DOHH2 (cell line): ENCODE data around the gene LCMT1.
A peak's percentile ranks its signal among the peaks of the same experiment; 100 is the strongest.

Experiments
- H3F3A ChIP-seq: fragments of 200-600 bp; sonication (generic), shearing (Covaris generic); 2 replicates; pipeline ENCODE4 v1.6.0; 2016; ENCODE audit warnings: antibody characterized with exemption, mild to moderate bottlenecking; ENCODE audit not compliant: control insufficient read depth, insufficient read depth
- H3K27ac ChIP-seq: fragments of 200-600 bp; sonication (generic); 2 replicates; pipeline ENCODE4 v1.5.1; 2014; ENCODE audit warnings: low read depth, mild to moderate bottlenecking, low read length, moderate library complexity
- H3K27me3 ChIP-seq: fragments of 200-600 bp; sonication (generic); 2 replicates; pipeline ENCODE4 v1.6.1; 2014; ENCODE audit warnings: mild to moderate bottlenecking, low read length, mixed read lengths; ENCODE audit not compliant: control insufficient read depth
- H3K36me3 ChIP-seq: fragments of 200-600 bp; sonication (generic); 2 replicates; pipeline ENCODE4 v1.6.1; 2014; ENCODE audit warnings: mild to moderate bottlenecking, low read length, moderate library complexity, mixed read lengths; ENCODE audit not compliant: control insufficient read depth
- H3K4me1 ChIP-seq: fragments of 200-600 bp; sonication (generic); 2 replicates; pipeline ENCODE4 v1.6.1; 2014; ENCODE audit warnings: mild to moderate bottlenecking, low read length, mixed read lengths; ENCODE audit not compliant: control insufficient read depth
- H3K4me2 ChIP-seq: fragments of 200-600 bp; sonication (generic); 2 replicates; pipeline ENCODE4 v1.6.0; 2014; ENCODE audit warnings: mild to moderate bottlenecking, low read length, moderate library complexity
- H3K4me3 ChIP-seq: fragments of 200-600 bp; sonication (generic); 2 replicates; pipeline ENCODE4 v1.5.1; 2014; ENCODE audit warnings: mild to moderate bottlenecking, low read length, mixed read lengths
- H3K79me2 ChIP-seq: fragments of 200-600 bp; sonication (generic); 2 replicates; pipeline ENCODE4 v1.6.1; 2014; ENCODE audit warnings: mild to moderate bottlenecking, low read length, mixed read lengths; ENCODE audit not compliant: control insufficient read depth
- H3K9me2 ChIP-seq: fragments of 200-600 bp; sonication (generic); replicated peaks from 2 replicates; pipeline ENCODE4 v1.6.1; 2014; ENCODE audit warnings: mild to moderate bottlenecking, low read length, mixed read lengths; ENCODE audit not compliant: control insufficient read depth
- H3K9me3 ChIP-seq: fragments of 200-600 bp; sonication (generic); 2 replicates; pipeline ENCODE4 v1.6.1; 2014; ENCODE audit warnings: antibody characterized with exemption, low read length, mixed read lengths; ENCODE audit not compliant: control insufficient read depth, insufficient read depth
- H4K20me1 ChIP-seq: fragments of 200-600 bp; sonication (generic); 2 replicates; pipeline ENCODE4 v1.6.0; 2014; ENCODE audit warnings: low read depth, mild to moderate bottlenecking, antibody characterized with exemption, low read length, moderate library complexity; ENCODE audit not compliant: control insufficient read depth, insufficient read depth
- EZH2phosphoT487 ChIP-seq: fragments of 200-600 bp; sonication (generic); IDR thresholded peaks from 2 replicates; pipeline ENCODE4 v1.6.1; 2017; ENCODE audit warnings: borderline replicate concordance, mild to moderate bottlenecking, antibody characterized with exemption, low read length, moderate library complexity, mixed read lengths
- TF ChIP-seq, protein P1 (sequence below): fragments of 200-600 bp; sonication (generic); IDR thresholded peaks from one replicate; pipeline ENCODE4 v1.5.1; 2014; ENCODE audit warnings: antibody characterized with exemption, mild to moderate bottlenecking, low read depth, low read length; ENCODE audit not compliant: poor library complexity, severe bottlenecking

Gene LCMT1

DNA sequence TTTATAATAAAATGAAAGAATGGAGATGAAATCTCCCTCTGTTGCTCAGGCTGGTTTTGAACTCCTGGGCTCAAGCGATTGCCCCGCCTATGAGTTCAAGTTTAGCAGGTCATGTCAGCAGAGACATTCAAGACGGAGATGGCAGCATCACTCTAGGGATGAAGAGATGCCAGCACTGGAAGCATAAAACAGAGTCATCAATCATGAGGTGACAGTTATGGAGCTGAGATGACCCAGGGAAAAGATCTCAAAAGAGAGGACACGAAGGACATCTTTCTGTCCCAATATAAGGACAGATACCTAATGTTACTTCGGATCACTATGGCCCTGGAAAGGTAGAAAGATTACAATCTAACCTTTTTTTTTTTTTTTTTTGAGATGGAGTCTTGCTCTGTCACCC, 11.0 kb upstream of the LCMT1 start:
- TF ChIP-seq, protein P1, sequence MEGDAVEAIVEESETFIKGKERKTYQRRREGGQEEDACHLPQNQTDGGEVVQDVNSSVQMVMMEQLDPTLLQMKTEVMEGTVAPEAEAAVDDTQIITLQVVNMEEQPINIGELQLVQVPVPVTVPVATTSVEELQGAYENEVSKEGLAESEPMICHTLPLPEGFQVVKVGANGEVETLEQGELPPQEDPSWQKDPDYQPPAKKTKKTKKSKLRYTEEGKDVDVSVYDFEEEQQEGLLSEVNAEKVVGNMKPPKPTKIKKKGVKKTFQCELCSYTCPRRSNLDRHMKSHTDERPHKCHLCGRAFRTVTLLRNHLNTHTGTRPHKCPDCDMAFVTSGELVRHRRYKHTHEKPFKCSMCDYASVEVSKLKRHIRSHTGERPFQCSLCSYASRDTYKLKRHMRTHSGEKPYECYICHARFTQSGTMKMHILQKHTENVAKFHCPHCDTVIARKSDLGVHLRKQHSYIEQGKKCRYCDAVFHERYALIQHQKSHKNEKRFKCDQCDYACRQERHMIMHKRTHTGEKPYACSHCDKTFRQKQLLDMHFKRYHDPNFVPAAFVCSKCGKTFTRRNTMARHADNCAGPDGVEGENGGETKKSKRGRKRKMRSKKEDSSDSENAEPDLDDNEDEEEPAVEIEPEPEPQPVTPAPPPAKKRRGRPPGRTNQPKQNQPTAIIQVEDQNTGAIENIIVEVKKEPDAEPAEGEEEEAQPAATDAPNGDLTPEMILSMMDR, result no peak
- no peak for TF ChIP-seq EZH2phosphoT487
- no peak overlapping the region for H3K4me3 ChIP-seq
- no peaks in the 10 kb centered on the region for H3K27me3 ChIP-seq
- H3K9me2 ChIP-seq, result no peaks in the 10 kb centered on the region
- no peaks in the 10 kb centered on the region for H3K36me3 ChIP-seq
- no peak overlapping the region for H3K27ac ChIP-seq
- H3K9me3 ChIP-seq, result no peaks in the 10 kb centered on the region
- no peaks in the 10 kb centered on the region for H3K4me1 ChIP-seq
- H4K20me1 ChIP-seq, result no peaks in the 10 kb centered on the region
- H3K79me2 ChIP-seq, result no peaks in the 10 kb centered on the region
- H3F3A ChIP-seq, result no peaks in the 10 kb centered on the region
- no peak overlapping the region for H3K4me2 ChIP-seq

DNA sequence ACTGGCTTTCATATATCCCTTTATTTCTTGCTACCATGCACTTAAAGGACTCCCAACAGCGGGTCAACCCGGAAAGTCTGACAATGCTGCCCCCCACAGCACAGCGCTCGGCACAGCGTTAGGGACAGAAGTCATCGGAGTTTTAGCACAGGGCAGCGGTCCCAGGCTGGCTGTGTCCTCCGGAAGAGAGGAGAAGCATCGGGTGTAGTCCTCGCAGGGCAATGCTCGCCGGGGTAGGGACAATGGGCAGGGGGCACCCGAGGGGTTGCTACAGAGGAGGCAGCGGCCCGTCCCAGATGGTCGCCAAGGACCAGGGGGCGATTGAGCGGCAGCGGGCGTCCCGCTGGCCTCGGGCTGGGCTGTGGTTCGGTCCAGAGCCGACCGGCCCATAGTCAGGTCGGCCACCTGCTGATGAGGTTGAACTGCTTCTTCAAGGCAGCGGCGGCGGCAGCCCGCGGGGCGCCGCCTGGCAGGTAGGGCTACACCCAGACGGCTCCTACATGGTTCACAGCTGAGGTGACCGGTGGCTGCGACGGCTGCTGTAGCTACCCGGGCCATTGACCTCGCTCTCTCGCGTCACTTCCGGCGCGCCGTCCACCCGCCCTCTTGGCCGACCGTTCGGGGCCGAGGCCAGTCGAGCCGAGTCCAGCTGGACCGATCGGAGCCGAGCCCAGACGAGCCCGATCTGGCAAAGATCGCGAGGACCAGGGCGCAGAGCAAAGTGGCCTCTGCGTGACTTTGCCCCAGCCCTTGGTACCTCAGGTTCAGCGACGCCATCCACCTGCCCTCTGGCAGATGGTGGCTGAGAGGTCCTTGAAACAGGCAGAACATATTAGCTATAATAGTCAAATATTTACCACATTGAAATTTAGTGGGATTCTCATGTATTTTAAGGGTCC, 4.7 kb upstream of the LCMT1 start:
- peaks cover 2% of the 10 kb centered on the region; the same call in 1 of the 2 replicates for H3K27me3 ChIP-seq
- peaks cover 21% of the 10 kb centered on the region for H3K79me2 ChIP-seq
- peak overlapping the region; percentile 94 for H3K4me2 ChIP-seq
- H3K4me1 ChIP-seq, result peaks cover 32% of the 10 kb centered on the region
- no peaks in the 10 kb centered on the region for H3K9me2 ChIP-seq
- H3K36me3 ChIP-seq, result no peaks in the 10 kb centered on the region
- no peak for TF ChIP-seq EZH2phosphoT487
- TF ChIP-seq, protein P1, result peak; percentile 49
- peaks cover 5% of the 10 kb centered on the region; the same call in 1 of the 2 replicates for H3F3A ChIP-seq
- H3K27ac ChIP-seq, result no peak overlapping the region
- H3K9me3 ChIP-seq, result no peaks in the 10 kb centered on the region
- H4K20me1 ChIP-seq, result no peaks in the 10 kb centered on the region
- H3K4me3 ChIP-seq, result peak overlapping the region; percentile 77

DNA sequence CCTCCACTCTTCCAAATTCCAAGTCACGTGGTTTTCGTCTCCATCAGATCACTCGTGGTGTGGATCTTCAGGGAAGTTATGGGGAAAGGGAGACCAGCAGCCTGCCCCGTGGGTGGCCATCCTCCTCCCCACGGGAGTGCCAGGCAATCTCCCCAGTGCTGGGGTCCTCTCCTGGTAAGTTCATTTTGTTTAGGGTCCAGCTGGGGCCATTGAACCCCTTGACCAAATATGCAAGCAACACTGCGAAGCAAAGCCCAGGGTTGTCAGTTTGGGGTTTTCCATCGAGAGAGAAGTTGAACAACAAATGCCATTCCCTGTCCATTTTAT, 4.1 kb upstream of the LCMT1 start:
- Histone ChIP-seq H4K20me1 (no peaks in the 10 kb centered on the region), H3K79me2 (peaks cover 27% of the 10 kb centered on the region), H3K9me3 (no peaks in the 10 kb centered on the region), H3K4me2 (peak overlapping the region; percentile 94), H3F3A (peaks cover 5% of the 10 kb centered on the region; the same call in 1 of the 2 replicates), H3K4me3 (peak overlapping the region; percentile 77), H3K27ac (no peak overlapping the region), H3K9me2 (no peaks in the 10 kb centered on the region), H3K36me3 (no peaks in the 10 kb centered on the region), H3K27me3 (peaks cover 2% of the 10 kb centered on the region; the same call in 1 of the 2 replicates), H3K4me1 (peaks cover 38% of the 10 kb centered on the region)
- TF ChIP-seq EZH2phosphoT487, result no peak
- TF ChIP-seq, protein P1, result no peak
